ENCODE data around the gene LCE3B. TPM values are rescaled to one million over a fixed set of nuclear protein-coding genes. Genes with fewer than 3 reads are reported as not detected.
A peak's percentile ranks its signal among the peaks of the same experiment; 100 is the strongest.

The LCE3B gene
- total RNA-seq, 4 donors from 2014 or later: not detected

DNA sequence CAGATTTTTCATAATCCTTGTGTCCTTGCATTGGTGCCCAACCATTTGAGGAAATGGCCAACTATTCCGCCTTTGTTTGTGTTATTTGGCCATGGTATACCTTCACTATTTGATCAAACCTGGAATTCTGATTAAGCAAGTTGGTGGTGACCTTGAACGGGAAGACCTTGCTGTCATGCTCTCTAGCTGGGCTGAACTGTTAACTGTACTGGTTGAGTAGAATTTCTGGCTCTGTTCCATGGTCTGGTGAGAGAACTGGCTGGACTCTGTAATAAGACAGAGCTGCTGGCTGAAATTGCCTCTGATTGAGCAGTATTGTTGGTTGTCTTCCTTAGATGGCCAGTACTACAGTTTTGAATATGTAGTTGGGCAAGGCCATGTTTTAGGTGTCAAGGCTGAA is 16.6 kb upstream of the LCE3B start:
- intact Hi-C loops (cut with DNase I; ENCODE audit: low total_unique reads) (no loop called here), in situ Hi-C loops (cut with MboI; ENCODE audit: low sequenced_read_pairs in 4 of 4) (no loop called here)
- H3K4me3 ChIP-seq: no peak overlapping the region
- H3K27me3 ChIP-seq: no peaks in the 10 kb centered on the region
- no peaks in the 10 kb centered on the region for H3K36me3 ChIP-seq
- no peak overlapping the region for H3K27ac ChIP-seq
- no peaks in the 10 kb centered on the region for H3K4me1 ChIP-seq
- H3K9me3 ChIP-seq: no peaks in the 10 kb centered on the region
- DNase-seq (no peak), ATAC-seq (no peak)
- TF ChIP-seq, protein P1, sequence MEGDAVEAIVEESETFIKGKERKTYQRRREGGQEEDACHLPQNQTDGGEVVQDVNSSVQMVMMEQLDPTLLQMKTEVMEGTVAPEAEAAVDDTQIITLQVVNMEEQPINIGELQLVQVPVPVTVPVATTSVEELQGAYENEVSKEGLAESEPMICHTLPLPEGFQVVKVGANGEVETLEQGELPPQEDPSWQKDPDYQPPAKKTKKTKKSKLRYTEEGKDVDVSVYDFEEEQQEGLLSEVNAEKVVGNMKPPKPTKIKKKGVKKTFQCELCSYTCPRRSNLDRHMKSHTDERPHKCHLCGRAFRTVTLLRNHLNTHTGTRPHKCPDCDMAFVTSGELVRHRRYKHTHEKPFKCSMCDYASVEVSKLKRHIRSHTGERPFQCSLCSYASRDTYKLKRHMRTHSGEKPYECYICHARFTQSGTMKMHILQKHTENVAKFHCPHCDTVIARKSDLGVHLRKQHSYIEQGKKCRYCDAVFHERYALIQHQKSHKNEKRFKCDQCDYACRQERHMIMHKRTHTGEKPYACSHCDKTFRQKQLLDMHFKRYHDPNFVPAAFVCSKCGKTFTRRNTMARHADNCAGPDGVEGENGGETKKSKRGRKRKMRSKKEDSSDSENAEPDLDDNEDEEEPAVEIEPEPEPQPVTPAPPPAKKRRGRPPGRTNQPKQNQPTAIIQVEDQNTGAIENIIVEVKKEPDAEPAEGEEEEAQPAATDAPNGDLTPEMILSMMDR (IDR thresholded peaks at IDR 0.05 in 4 of 5, conservative IDR thresholded peaks at IDR 0.05 in 1 of 5): no peak
- TF ChIP-seq POLR2A (IDR thresholded peaks at IDR 0.05): no peak

DNA sequence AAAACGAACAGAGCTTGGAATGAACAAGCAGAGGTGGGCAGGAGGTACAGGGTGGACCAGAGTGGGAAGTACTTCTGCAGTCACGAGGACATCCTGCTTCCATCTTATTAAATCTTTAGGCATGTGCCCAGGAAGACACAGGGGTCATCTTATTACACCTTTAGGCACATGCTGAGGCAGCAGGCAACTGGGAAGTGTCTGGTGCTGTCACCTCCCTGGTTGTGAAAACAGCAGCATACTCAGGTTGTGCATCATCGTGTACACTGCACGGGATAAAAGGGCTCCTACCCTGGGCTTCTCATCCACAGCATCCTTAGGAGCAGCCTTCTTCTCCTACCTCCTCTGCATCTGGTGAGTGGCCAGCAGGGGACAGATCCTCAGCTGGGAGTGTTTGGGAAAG is 13.7 kb upstream of the LCE3B start, which contains the start of gene LCE3C:
Gene LCE3C (plus strand): TSS at position 301 of the 400 bp plus-strand sequence. CDS start 498 bp downstream, outside the sequence.
- no peaks in the 10 kb centered on the region for H3K4me1 ChIP-seq
- no peak within 1 kb of the TSS for H3K27ac ChIP-seq
- no peaks in the 10 kb centered on the region for H3K36me3 ChIP-seq
- H3K4me3 ChIP-seq: no peak within 1 kb of the TSS
- DNase-seq (no peak), ATAC-seq (no peak)
- intact Hi-C loops (cut with DNase I; ENCODE audit: low total_unique reads): no loop called here
- in situ Hi-C loops (cut with MboI; ENCODE audit: low sequenced_read_pairs in 4 of 4): no loop called here
- H3K27me3 ChIP-seq: no peaks in the 10 kb centered on the region
- TF ChIP-seq, protein P1 (IDR thresholded peaks at IDR 0.05 in 4 of 5, conservative IDR thresholded peaks at IDR 0.05 in 1 of 5): no peak
- TF ChIP-seq POLR2A (IDR thresholded peaks at IDR 0.05): no peak
- no peaks in the 10 kb centered on the region for H3K9me3 ChIP-seq

GRCh38 chr1:152621993-152622392 is 8.4 kb downstream of the LCE3B start:
- DNase-seq (no peak), ATAC-seq (no peak)
- Histone ChIP-seq H3K36me3 (no peaks in the 10 kb centered on the region), H3K4me3 (no peak overlapping the region), H3K4me1 (no peaks in the 10 kb centered on the region), H3K27me3 (no peaks in the 10 kb centered on the region), H3K27ac (no peak overlapping the region), H3K9me3 (no peaks in the 10 kb centered on the region)
- intact Hi-C loops (cut with DNase I; ENCODE audit: low total_unique reads) (no loop called here), in situ Hi-C loops (cut with MboI; ENCODE audit: low sequenced_read_pairs in 4 of 4) (loop anchor here in 1 of 4 donors (10.0 kb wide), 1 partner anchor 47 kb away; no protein-coding TSS in a partner anchor)
- TF ChIP-seq, protein P1 (IDR thresholded peaks at IDR 0.05 in 4 of 5, conservative IDR thresholded peaks at IDR 0.05 in 1 of 5): no peak
- no peak for TF ChIP-seq POLR2A (IDR thresholded peaks at IDR 0.05)

DNA sequence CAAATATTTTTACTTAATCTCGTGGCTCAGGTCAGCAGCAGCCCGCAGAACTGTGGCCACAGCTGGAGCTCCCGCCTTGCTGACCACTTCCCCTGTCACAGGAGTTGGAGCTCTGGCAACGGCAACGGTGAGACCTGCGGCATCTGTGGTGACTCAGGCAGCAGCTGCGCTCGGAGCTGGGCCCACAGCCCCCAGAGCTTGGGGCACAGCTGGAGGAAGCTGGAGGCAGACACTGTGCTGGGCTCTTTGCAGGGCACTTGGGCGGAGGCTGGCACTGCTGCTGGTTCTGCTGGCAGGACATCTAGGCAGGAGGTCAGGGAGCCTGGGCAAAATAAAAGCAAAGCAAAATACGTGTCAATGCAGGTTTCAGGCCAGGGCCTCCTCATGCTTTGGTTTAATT is 9.2 kb downstream of the LCE3B start, which contains the start of gene LCE3A:
Gene LCE3A (minus strand): TSS at position 301 of the 400 bp plus-strand sequence. CDS start 0 bp downstream, at position 301.
- ATAC-seq (no peak), DNase-seq (peak in 1 of 2 donors; percentile 18)
- in situ Hi-C loops (cut with MboI; ENCODE audit: low sequenced_read_pairs in 4 of 4) (loop anchor here in 1 of 4 donors (10.0 kb wide), 1 partner anchor 48 kb away; no protein-coding TSS in a partner anchor), intact Hi-C loops (cut with DNase I; ENCODE audit: low total_unique reads) (no loop called here)
- TF ChIP-seq POLR2A (IDR thresholded peaks at IDR 0.05): no peak
- TF ChIP-seq, protein P1 (IDR thresholded peaks at IDR 0.05 in 4 of 5, conservative IDR thresholded peaks at IDR 0.05 in 1 of 5): no peak
- H3K27me3 ChIP-seq: no peaks in the 10 kb centered on the region
- H3K9me3 ChIP-seq: no peaks in the 10 kb centered on the region
- H3K4me3 ChIP-seq: no peak within 1 kb of the TSS
- no peak within 1 kb of the TSS for H3K27ac ChIP-seq
- H3K36me3 ChIP-seq: no peaks in the 10 kb centered on the region
- H3K4me1 ChIP-seq: no peaks in the 10 kb centered on the region
